Measurements from ENCODE around the gene IQCH. TPM values are rescaled to one million over a fixed set of nuclear protein-coding genes. Genes with fewer than 3 reads are reported as not detected.

The IQCH gene
- total RNA-seq (2022; extraction: Qiagen RNA extraction) = 1.0 to 2.1 TPM (median 1.6 TPM) in 5 replicates

DNA sequence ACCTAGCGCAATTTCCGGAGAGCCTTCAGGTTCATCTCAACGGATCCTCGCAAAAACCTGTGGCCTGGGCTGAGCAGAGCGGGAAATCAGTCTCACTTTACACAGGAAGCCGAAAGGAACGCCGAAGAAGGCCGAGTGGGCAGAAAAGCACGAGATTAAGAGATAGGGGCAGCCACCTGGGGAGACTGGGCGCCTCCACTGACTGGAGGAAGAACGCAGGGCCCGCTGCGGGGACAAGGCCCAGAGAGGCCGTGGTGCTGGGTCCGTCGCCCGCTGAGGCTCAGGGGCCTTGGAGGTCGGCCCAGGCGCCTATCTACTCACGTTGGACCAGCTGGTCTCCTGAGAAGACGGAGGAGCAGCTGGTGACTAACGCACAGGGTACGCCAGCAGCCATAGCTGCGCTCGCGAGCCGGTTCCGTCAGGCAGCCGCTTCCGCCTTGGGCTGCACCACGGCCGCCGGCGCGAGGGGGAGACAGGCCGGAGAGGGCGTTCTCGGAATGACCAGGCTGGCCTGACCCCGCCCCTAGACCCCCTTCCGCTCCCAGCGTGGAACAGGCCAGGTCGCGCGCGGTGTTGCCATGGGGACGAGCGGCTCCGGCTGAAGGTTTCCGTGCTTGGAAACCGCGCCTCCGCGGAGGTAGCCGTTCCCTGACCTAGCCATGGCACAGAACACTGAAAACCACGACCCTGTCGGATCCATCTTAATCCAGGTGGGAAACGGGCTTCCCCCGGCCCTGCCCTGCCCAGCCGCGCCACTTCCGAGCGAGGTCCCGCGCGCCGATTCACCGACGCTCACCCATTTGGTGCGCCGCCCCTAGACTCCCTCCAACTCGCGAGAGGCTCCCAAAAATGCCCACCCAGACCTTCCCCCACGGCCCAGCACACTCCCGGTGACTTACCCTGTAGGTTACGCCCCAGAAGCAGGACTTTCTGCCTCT lies at the start of gene IQCH, which contains the start of gene AAGAB:
Gene IQCH (plus strand): TSS at position 549 of the 938 bp plus-strand sequence. CDS start 111 bp downstream, at position 660.
Gene AAGAB (minus strand): TSS at position 424 of the 938 bp plus-strand sequence. CDS start 30 bp downstream, at position 394.

DNA sequence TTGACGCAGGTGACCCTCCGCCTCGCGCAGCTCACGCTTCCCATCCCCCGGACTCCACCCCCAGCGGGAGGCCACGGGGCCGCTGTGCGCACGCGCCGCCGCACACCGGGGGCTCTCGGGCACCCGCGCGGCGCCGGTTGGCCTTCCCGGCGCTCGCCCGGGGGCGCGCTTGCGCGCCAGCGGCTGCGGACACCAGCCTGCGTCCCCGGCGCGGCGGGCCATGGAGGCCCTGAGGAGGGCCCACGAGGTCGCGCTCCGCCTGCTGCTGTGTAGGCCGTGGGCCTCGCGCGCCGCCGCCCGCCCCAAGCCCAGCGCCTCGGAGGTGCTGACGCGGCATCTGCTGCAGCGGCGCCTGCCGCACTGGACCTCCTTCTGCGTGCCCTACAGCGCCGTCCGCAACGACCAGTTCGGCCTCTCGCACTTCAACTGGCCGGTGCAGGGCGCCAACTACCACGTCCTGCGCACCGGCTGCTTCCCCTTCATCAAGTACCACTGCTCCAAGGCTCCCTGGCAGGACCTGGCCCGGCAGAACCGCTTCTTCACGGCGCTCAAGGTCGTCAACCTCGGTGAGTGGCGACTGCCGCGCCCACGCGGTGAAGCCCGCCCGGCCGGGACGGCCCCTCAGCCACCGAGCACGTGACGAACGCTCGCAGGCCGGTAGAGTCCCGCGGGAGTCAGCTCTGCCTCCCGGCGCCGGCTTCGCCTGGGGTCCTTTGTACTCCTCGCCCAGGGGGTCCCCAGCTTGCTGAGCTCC lies 266.6 kb downstream of the IQCH start, which contains the start of gene C15orf61:
Gene C15orf61 (plus strand): TSS at position 103 of the 754 bp plus-strand sequence. CDS start 118 bp downstream, at position 221.

DNA sequence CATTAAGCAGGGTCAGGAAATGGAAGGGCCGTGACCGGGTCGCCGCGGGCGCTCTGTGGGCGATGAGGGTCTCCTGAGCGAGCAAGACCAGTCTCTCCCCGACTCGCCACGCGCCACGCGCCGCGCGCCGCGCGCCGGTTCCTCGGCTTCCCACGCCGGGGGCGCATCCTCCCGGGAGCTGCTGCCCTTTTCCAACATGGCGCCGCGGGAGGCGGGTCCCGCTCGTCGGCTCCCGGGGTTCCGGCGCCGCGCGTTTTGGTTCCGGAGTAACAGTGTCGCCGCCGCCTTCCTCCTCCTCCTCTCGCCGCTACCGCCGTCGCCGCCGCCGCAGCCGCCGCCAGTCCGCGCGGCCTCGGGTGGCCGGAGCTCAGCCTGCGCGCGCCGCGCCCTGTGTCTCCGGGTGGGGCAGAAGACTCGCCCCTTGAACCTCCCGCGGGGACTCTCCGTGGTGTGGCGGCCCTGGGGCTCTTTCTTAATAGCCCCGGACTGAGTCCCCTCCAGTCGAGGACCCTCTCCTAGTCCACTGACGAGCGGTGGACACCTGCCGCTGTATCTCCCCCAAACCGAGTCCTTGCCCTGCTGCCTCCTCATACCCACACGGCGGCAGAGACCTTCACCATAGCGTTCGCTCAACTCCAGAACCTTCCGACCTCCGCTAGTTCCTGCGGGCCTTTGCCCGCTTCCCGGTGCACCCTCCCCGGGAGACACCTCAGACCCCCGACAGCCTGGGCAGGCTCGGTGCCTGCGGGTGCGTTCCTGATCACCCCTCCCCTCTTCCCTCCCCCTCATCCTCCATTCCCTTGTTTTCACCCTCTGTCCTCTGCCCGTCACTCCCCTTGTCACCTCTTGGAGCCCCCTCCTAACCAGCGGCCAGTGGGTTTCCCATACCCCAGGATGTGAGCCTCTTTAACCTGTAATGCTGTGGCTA lies 288.1 kb downstream of the IQCH start, which contains the start of gene MAP2K5:
Gene MAP2K5 (plus strand): TSS at position 284 of the 928 bp plus-strand sequence. CDS start 633 bp downstream, at position 917.

Other genes with a start within 250 kb of the IQCH start
- gene SMAD3, start 189.2 kb upstream of the IQCH start, total RNA-seq (2022; extraction: Qiagen RNA extraction) = 73.8 to 126 TPM (median 118 TPM) in 5 replicates
- gene AAGAB, start 125 bp upstream of the IQCH start, total RNA-seq (2022; extraction: Qiagen RNA extraction) = 62.6 to 70.3 TPM (median 67.3 TPM) in 5 replicates